HepG2 (cell line): ENCODE results near the gene ATP13A2. TPM values are rescaled to one million over a fixed set of nuclear protein-coding genes. Genes with fewer than 3 reads are reported as not detected.

Experiments
- ATAC-seq: fragments of 200-7000 bp; cut with Tn5 transposase; 3 replicates; pipeline ENCODE4 v1.9.1; 2020; ENCODE audit warnings: mild to moderate bottlenecking, moderate library complexity
- BruUV-seq: library from RNA; stranded (reverse); fragments of 400-500 nt; replicated peaks from 2 replicates; lab custom pipeline; 2021; lab: Mats Ljungman, UMichigan
- CTCF ChIA-PET: fragments of 300-600 bp; formaldehyde crosslinking; extraction: SDS; loops from one replicate; lab custom pipeline; 2021; ENCODE audit warnings: low total read pairs, inconsistent platforms, low intra/inter-chr PET ratio; lab: Yijun Ruan, JAX
- POLR2A ChIA-PET: fragments of 350-600 bp; sonication (Branson Sonifier 250); formaldehyde crosslinking; loops from one replicate; lab custom pipeline; 2020; ENCODE audit warnings: antibody characterized with exemption, inconsistent platforms; lab: Yijun Ruan, JAX
- DNase-seq: peaks from one replicate; pipeline ENCODE4 v3.0.0-alpha.2; 2015; ENCODE audit warnings: low spot score
- FAIRE-seq: peaks from 3 replicates; lab custom pipeline; 2011; peaks lifted over from hg19 to GRCh38; lab: Jason Lieb, UNC
- H2AFZ ChIP-seq: one replicate; pipeline ENCODE4 v1.6.1; 2011; ENCODE audit warnings: low read length, inconsistent platforms
- H3K27ac ChIP-seq: fragments of 300-600 bp; 3 replicates; pipeline ENCODE4 v1.8.0; 2011; ENCODE audit warnings: mixed run types, mild to moderate bottlenecking, mixed read lengths, low read length, inconsistent platforms; ENCODE audit not compliant: insufficient read depth; ENCODE audit errors: extremely low read length
- H3K27me3 ChIP-seq, 2 experiments: fragments of 200-600 bp in 1 of 2; 2 replicates in 1 of 2; 3 replicates in 1 of 2; pipeline versions ENCODE4 v1.6.0 to v1.8.0; 2011; ENCODE audit warnings: low read length in 2 of 2, mild to moderate bottlenecking in 2 of 2, moderate library complexity in 2 of 2, inconsistent platforms in 1 of 2; ENCODE audit not compliant: insufficient read depth in 2 of 2, control insufficient read depth in 1 of 2
- H3K36me3 ChIP-seq, 2 experiments: fragments of 200-600 bp in 1 of 2; replicated peaks in 1 of 2; 2 replicates in 1 of 2; 3 replicates in 1 of 2; pipeline versions ENCODE4 v1.5.1 to v1.8.0; 2011; ENCODE audit warnings: low read length in 2 of 2, inconsistent platforms in 1 of 2; ENCODE audit not compliant: insufficient read depth in 2 of 2, control insufficient read depth in 1 of 2
- H3K4me1 ChIP-seq: 2 replicates; pipeline ENCODE4 v1.5.1; 2012; ENCODE audit warnings: low read length, inconsistent platforms; ENCODE audit not compliant: insufficient read depth
- H3K4me2 ChIP-seq: 2 replicates; pipeline ENCODE4 v1.6.0; 2011; ENCODE audit warnings: low read depth, low read length, inconsistent platforms
- H3K4me3 ChIP-seq, 3 experiments: fragments of 200-600 bp in 1 of 3; sonication (generic), shearing (Covaris generic) in 1 of 3; replicated peaks in 1 of 3; 2 replicates each; pipeline ENCODE4 v1.5.1; 2011 to 2016; ENCODE audit warnings: low read length in 3 of 3, inconsistent platforms in 2 of 3, low read depth in 2 of 3, mild to moderate bottlenecking in 2 of 3, control low read depth in 1 of 3, mixed read lengths in 1 of 3; ENCODE audit not compliant: insufficient read depth in 1 of 3
- H3K79me2 ChIP-seq: one replicate; pipeline ENCODE4 v1.6.1; 2011; ENCODE audit warnings: low read length, inconsistent platforms; ENCODE audit not compliant: insufficient read depth
- H3K9ac ChIP-seq: 2 replicates; pipeline ENCODE4 v1.6.0; 2011; ENCODE audit warnings: mild to moderate bottlenecking, low read depth, low read length, inconsistent platforms; ENCODE audit not compliant: insufficient read depth
- H3K9me3 ChIP-seq: 2 replicates; pipeline ENCODE4 v1.5.1; 2012; ENCODE audit warnings: mild to moderate bottlenecking, low read length
- H4K20me1 ChIP-seq: 2 replicates; pipeline ENCODE4 v1.6.0; 2011; ENCODE audit warnings: inconsistent platforms, mild to moderate bottlenecking, low read length, moderate library complexity; ENCODE audit not compliant: insufficient read depth
- ARID3A ChIP-seq: IDR thresholded peaks from 2 replicates; pipeline ENCODE4 v1.6.1; 2012; ENCODE audit warnings: low read depth, low read length, improper control_type of control experiment
- CTCF ChIP-seq: sonication (generic); formaldehyde crosslinking; IDR thresholded peaks from 2 replicates; pipeline ENCODE4 v1.5.0; 2020; ENCODE audit warnings: mild to moderate bottlenecking, missing genetic modification reagents, moderate library complexity
- GATAD2A ChIP-seq: IDR thresholded peaks from 2 replicates; pipeline ENCODE4 v1.6.1; 2016
- HNRNPL ChIP-seq: fragments of 200-400 bp; formaldehyde crosslinking; IDR thresholded peaks from 2 replicates; pipeline ENCODE4 v1.6.1; 2017; ENCODE audit warnings: mild to moderate bottlenecking, low read depth, low read length
- JUN ChIP-seq: sonication (generic); formaldehyde crosslinking; IDR thresholded peaks from 2 replicates; pipeline ENCODE4 v1.4.0; 2020; ENCODE audit warnings: mild to moderate bottlenecking, missing genetic modification reagents
- KAT8 ChIP-seq: IDR thresholded peaks from 2 replicates; pipeline ENCODE4 v1.6.1; 2016; ENCODE audit warnings: missing genetic modification reagents, missing compliant biosample characterization
- KDM2A ChIP-seq: sonication (generic); formaldehyde crosslinking; IDR thresholded peaks from 2 replicates; pipeline ENCODE4 v1.4.0; 2020; ENCODE audit warnings: low read depth, missing genetic modification reagents, borderline replicate concordance
- KDM5B ChIP-seq: sonication (generic); formaldehyde crosslinking; IDR thresholded peaks from 2 replicates; pipeline ENCODE4 v1.4.0; 2020; ENCODE audit warnings: missing genetic modification reagents, mild to moderate bottlenecking, borderline replicate concordance
- MTERF4 ChIP-seq: sonication (generic); formaldehyde crosslinking; IDR thresholded peaks from 2 replicates; pipeline ENCODE4 v1.8.0; 2023; ENCODE audit warnings: mild to moderate bottlenecking, missing genetic modification reagents
- MXI1 ChIP-seq: IDR thresholded peaks from 3 replicates; pipeline ENCODE4 v1.6.1; 2012; ENCODE audit warnings: low read depth, low read length, inconsistent platforms, borderline replicate concordance
- PHF20 ChIP-seq: sonication (generic); formaldehyde crosslinking; IDR thresholded peaks from 2 replicates; pipeline ENCODE4 v1.5.0; 2020; ENCODE audit warnings: mild to moderate bottlenecking, missing genetic modification reagents
- UBTF ChIP-seq: sonication (generic); formaldehyde crosslinking; IDR thresholded peaks from 2 replicates; pipeline ENCODE4 v1.4.0; 2020; ENCODE audit warnings: mild to moderate bottlenecking, missing genetic modification reagents
- ZBTB42 ChIP-seq: sonication (generic); formaldehyde crosslinking; IDR thresholded peaks from 2 replicates; pipeline ENCODE4 v1.5.0; 2020; ENCODE audit warnings: mild to moderate bottlenecking, missing genetic modification reagents
- ZFY ChIP-seq: sonication (generic); formaldehyde crosslinking; IDR thresholded peaks from 2 replicates; pipeline ENCODE4 v1.4.0; 2020; ENCODE audit warnings: missing genetic modification reagents
- ZNF879 ChIP-seq: sonication (generic); formaldehyde crosslinking; IDR thresholded peaks from 2 replicates; pipeline ENCODE4 v1.8.1; 2023; ENCODE audit warnings: missing genetic modification reagents
- WGBS: methylation state at CpG from one replicate; pipeline ENCODE4 v1.1.6; 2017; ENCODE audit warnings: low lambda C conversion rate; 5-methylcytosine and 5-hydroxymethylcytosine counted together
- in situ Hi-C: cut with HindIII; loops from 2 replicates; pipeline ENCODE4 v1.10.0; 2017; ENCODE audit warnings: low pct_unique_long_range_greater_than_20kb; ENCODE audit not compliant: extremely low pct_ligation_motif_present
- intact Hi-C: fragments of 100-400 bp; cut with micrococcal nuclease; formaldehyde crosslinking; loops from one replicate; pipeline ENCODE4 v1.10.0; 2022; ENCODE audit not compliant: unreplicated experiment
- polyA plus RNA-seq, 8 experiments: library from polyadenylated mRNA; depleted of rRNA in 3 of 8; stranded (reverse) in 7 of 8; unstranded in 1 of 8; fragments of >200 nt; fragmentation: Illumina TruSeq in 4 of 8; extraction: Trizol in 4 of 8; gene quantifications; 2 replicates each; pipeline versions ENCODE4 v1.2.1 to v1.2.3, GENCODE V29; 2011 to 2016; ENCODE audit warnings: low read depth in 4 of 8, missing spikeins in 1 of 8, mixed read lengths in 1 of 8; ENCODE audit not compliant: insufficient read depth in 1 of 8
- total RNA-seq, 5 experiments: library from RNA; depleted of rRNA; stranded (reverse); fragments of >200 nt; fragmentation: Illumina TruSeq; extraction: Trizol; gene quantifications; 2 replicates each; pipeline ENCODE4 v1.2.3, GENCODE V29; 2016; ENCODE audit warnings: low read depth in 1 of 5

ATP13A2 gene
- total and polyA plus RNA-seq, 2 of the 13 experiments (the other 11 are each of a cell fraction or from before 2014, with no cell fraction given): 13.2 to 16.2 TPM

- Histone ChIP-seq H3K27me3 (peaks cover 0 to 1% of the 10 kb centered on the region in 2 experiments; a peak in 1 of 5 replicates), H3K4me3 (peak overlapping the region; percentile 32 to 61 (median 47); a peak in 5 of 6 replicates), H3K9me3 (no peaks in the 10 kb centered on the region), H4K20me1 (no peaks in the 10 kb centered on the region), H3K4me1 (peaks cover 23% of the 10 kb centered on the region), H3K27ac (no peak overlapping the region), H2AFZ (no peak overlapping the region), H3K9ac (peak overlapping the region; percentile 46), H3K79me2 (no peaks in the 10 kb centered on the region), H3K4me2 (peak overlapping the region; percentile 74), H3K36me3 (no peaks in the 10 kb centered on the region)
- CTCF ChIA-PET: interaction anchor here (1.2 to 1.6 kb wide), 2 partner anchors 9 to 11 kb away, joined by 3 read pairs; no protein-coding TSS in a partner anchor
- POLR2A ChIA-PET: no interaction called here
- DNase-seq (peak; percentile 59), ATAC-seq (peak; percentile 77), FAIRE-seq (no peak)
- no TSS peak for BruUV-seq
- in situ Hi-C loops (loop anchor here (25.0 kb wide), 1 partner anchor 277 kb away; the partner anchor contains the start of gene PADI3), intact Hi-C loops (no loop called here)
- 57% methylated on average over 18 of the region's 57 CpGs for WGBS
- TF ChIP-seq ZFY (CRISPR knock-in tag): peak; percentile 88
- peak; percentile 74 for TF ChIP-seq KDM2A (CRISPR knock-in tag)
- TF ChIP-seq JUN (CRISPR knock-in tag): no peak
- no peak for TF ChIP-seq ZNF879 (CRISPR knock-in tag)
- TF ChIP-seq MXI1: peak; percentile 31; the same call in 1 of the 3 replicates
- peak; percentile 49; the same call in 1 of the 2 replicates for TF ChIP-seq PHF20
- no peak for TF ChIP-seq ARID3A
- no peak for TF ChIP-seq ZBTB42 (CRISPR knock-in tag)
- TF ChIP-seq MTERF4 (CRISPR knock-in tag): no peak
- no peak for TF ChIP-seq KDM5B (CRISPR knock-in tag)
- peak; percentile 68; the same call in 1 of the 2 replicates for TF ChIP-seq UBTF (CRISPR knock-in tag)
- TF ChIP-seq CTCF (CRISPR knock-in tag): peak; percentile 78
- TF ChIP-seq GATAD2A (CRISPR knock-in tag): no peak
- no peak for TF ChIP-seq HNRNPL
- 0 out of 2 replicates have a peak, but pooled peaks have one; percentile 21 for TF ChIP-seq KAT8 (CRISPR knock-in tag)
Observed at GRCh38 chr1:16960560-16961296, 51.0 kb downstream of the ATP13A2 start.
